Measurements from ENCODE around the gene SLC16A8.

SLC16A8 gene

GRCh38 chr22:38127869-38128268, 43.9 kb upstream of the SLC16A8 start:
- H3K4me3 ChIP-seq (ENCODE audit: insufficient read length, low read depth) = no peak overlapping the region
- H3K9ac ChIP-seq (ENCODE audit: insufficient read length, low read depth) = no peak overlapping the region
- H3K27me3 ChIP-seq (ENCODE audit: insufficient read depth, insufficient read length) = no peaks in the 10 kb centered on the region
- H3K4me1 ChIP-seq (ENCODE audit: insufficient read depth, insufficient read length) = peaks cover 5% of the 10 kb centered on the region
- H3K36me3 ChIP-seq (ENCODE audit: insufficient read depth, insufficient read length, low read length) = peaks cover 11% of the 10 kb centered on the region
- H3K9me3 ChIP-seq (ENCODE audit: insufficient read depth, low read length) = no peaks in the 10 kb centered on the region
- TF ChIP-seq SUZ12 (IDR thresholded peaks at IDR 0.05; ENCODE audit: extremely low read depth, insufficient read depth, insufficient read length) = no peak
- no peak for DNase-seq (ENCODE audit: low read depth, low spot score)

DNA sequence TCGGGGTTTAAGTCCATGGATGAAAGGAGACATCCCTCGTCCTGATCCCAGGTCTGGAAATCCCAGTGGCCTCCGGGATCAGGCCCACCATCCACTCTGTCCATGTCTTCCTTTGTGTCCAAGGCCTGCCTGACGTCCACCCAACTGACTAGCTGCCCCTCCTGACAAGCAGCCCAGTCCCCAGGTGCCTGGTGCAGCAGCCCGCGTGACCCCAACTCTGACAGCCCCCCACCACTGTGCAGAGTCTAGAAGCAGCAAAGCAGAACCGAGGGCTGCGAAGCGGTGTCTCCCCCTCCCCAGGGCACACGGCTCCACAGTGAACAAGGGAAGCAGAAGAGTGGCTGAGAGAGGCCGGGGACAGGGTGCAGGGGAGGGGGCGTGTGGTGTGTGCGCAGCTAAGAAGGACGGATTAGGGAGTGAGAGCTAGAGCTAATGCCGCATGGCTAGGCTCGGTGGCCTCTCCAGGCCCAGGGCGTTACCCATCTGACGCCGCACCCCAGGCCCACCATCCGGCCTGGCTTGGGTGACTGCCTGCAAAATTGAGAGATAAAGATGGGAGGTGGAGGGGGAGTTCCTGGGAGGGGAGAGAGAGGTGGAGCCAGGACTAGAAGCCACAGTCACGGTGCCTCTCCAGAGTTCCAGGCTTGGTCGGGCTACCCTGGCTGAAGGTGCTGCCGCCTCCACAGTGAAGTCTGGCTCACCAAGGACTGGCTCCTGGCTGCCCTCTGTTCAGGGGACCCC, 43.1 kb upstream of the SLC16A8 start:
- Histone ChIP-seq H3K4me3 (ENCODE audit: insufficient read length, low read depth) (no peak overlapping the region), H3K9me3 (ENCODE audit: insufficient read depth, low read length) (no peaks in the 10 kb centered on the region), H3K27me3 (ENCODE audit: insufficient read depth, insufficient read length) (no peaks in the 10 kb centered on the region), H3K9ac (ENCODE audit: insufficient read length, low read depth) (no peak overlapping the region), H3K4me1 (ENCODE audit: insufficient read depth, insufficient read length) (peaks cover 5% of the 10 kb centered on the region), H3K36me3 (ENCODE audit: insufficient read depth, insufficient read length, low read length) (peaks cover 6% of the 10 kb centered on the region)
- no peak for DNase-seq (ENCODE audit: low read depth, low spot score)
- TF ChIP-seq ZNF274 (IDR thresholded peaks at IDR 0.05; ENCODE audit: low read depth, low read length) (no peak), YY1 (IDR thresholded peaks at IDR 0.05; ENCODE audit: insufficient read depth, insufficient read length) (no peak), SUZ12 (IDR thresholded peaks at IDR 0.05; ENCODE audit: extremely low read depth, insufficient read depth, insufficient read length) (no peak)

DNA sequence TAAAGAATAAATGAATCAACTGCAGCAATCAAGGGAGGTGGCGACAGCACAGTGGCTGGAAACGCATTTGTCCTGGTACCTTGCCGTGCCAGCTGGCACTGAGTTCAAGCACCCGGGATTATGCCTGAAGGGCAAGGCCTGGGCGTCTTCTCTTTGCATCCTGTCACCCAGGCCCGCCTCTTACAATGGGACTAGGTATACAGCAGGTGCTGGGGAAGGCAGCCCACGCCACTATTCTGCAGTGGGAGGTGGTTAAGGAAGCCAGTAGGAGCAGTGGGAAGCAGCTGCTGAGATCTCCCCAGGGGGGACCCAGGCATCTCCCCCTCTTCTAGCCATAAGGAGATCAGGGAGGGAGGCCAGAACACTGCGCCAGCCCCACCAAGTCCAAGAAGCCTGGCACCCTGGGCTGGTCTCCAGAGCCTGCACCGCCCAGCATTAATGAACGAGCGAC, 41.8 kb upstream of the SLC16A8 start:
- Histone ChIP-seq H3K4me3 (ENCODE audit: insufficient read length, low read depth) (no peak overlapping the region), H3K9me3 (ENCODE audit: insufficient read depth, low read length) (no peaks in the 10 kb centered on the region), H3K27me3 (ENCODE audit: insufficient read depth, insufficient read length) (no peaks in the 10 kb centered on the region), H3K36me3 (ENCODE audit: insufficient read depth, insufficient read length, low read length) (peaks cover 6% of the 10 kb centered on the region), H3K4me1 (ENCODE audit: insufficient read depth, insufficient read length) (peaks cover 5% of the 10 kb centered on the region), H3K9ac (ENCODE audit: insufficient read length, low read depth) (no peak overlapping the region)
- DNase-seq (ENCODE audit: low read depth, low spot score) = no peak
- no peak for TF ChIP-seq YY1 (IDR thresholded peaks at IDR 0.05; ENCODE audit: insufficient read depth, insufficient read length)
- no peak for TF ChIP-seq ZNF274 (IDR thresholded peaks at IDR 0.05; ENCODE audit: low read depth, low read length)
- no peak for TF ChIP-seq SUZ12 (IDR thresholded peaks at IDR 0.05; ENCODE audit: extremely low read depth, insufficient read depth, insufficient read length)

GRCh38 chr22:38125038-38125610, 41.1 kb upstream of the SLC16A8 start:
- Histone ChIP-seq H3K9me3 (ENCODE audit: insufficient read depth, low read length) (no peaks in the 10 kb centered on the region), H3K9ac (ENCODE audit: insufficient read length, low read depth) (no peak overlapping the region), H3K4me1 (ENCODE audit: insufficient read depth, insufficient read length) (peaks cover 5% of the 10 kb centered on the region), H3K4me3 (ENCODE audit: insufficient read length, low read depth) (no peak overlapping the region), H3K36me3 (ENCODE audit: insufficient read depth, insufficient read length, low read length) (peaks cover 6% of the 10 kb centered on the region), H3K27me3 (ENCODE audit: insufficient read depth, insufficient read length) (no peaks in the 10 kb centered on the region)
- DNase-seq (ENCODE audit: low read depth, low spot score) = no peak
- TF ChIP-seq YY1 (IDR thresholded peaks at IDR 0.05; ENCODE audit: insufficient read depth, insufficient read length) = no peak
- TF ChIP-seq SUZ12 (IDR thresholded peaks at IDR 0.05; ENCODE audit: extremely low read depth, insufficient read depth, insufficient read length) = no peak
- TF ChIP-seq ZNF274 (IDR thresholded peaks at IDR 0.05; ENCODE audit: low read depth, low read length) = no peak

- Histone ChIP-seq H3K4me1 (ENCODE audit: insufficient read depth, insufficient read length) (peaks cover 5% of the 10 kb centered on the region), H3K27me3 (ENCODE audit: insufficient read depth, insufficient read length) (no peaks in the 10 kb centered on the region), H3K9ac (ENCODE audit: insufficient read length, low read depth) (no peak overlapping the region), H3K9me3 (ENCODE audit: insufficient read depth, low read length) (no peaks in the 10 kb centered on the region), H3K36me3 (ENCODE audit: insufficient read depth, insufficient read length, low read length) (peaks cover 6% of the 10 kb centered on the region), H3K4me3 (ENCODE audit: insufficient read length, low read depth) (no peak overlapping the region)
- TF ChIP-seq SUZ12 (IDR thresholded peaks at IDR 0.05; ENCODE audit: extremely low read depth, insufficient read depth, insufficient read length) (no peak), YY1 (IDR thresholded peaks at IDR 0.05; ENCODE audit: insufficient read depth, insufficient read length) (no peak), ZNF274 (IDR thresholded peaks at IDR 0.05; ENCODE audit: low read depth, low read length) (no peak)
- DNase-seq (ENCODE audit: low read depth, low spot score) = no peak
These were observed 40.4 kb upstream of the SLC16A8 start for GRCh38 chr22:38124236-38124974.

DNA sequence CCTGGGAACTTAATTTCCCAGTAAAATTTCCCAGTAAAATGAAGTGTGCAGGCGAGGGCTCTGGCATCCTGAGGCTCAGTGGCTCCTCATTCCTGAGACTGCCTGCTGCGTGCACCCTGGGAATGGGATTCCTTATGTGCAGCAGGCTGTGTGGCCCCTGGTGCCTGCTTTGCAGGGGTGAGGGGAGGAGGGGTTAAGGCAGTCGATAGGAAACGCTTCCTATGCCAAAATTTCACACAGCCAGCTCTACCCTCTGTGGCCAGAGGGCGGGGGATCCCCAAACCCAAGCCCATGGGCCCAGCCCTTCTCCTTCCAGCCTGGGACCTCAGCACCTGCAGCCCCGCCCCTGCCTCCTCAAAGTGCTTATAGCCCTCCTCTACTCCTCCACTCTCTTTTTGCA, 38.6 kb upstream of the SLC16A8 start:
- no peak for DNase-seq (ENCODE audit: low read depth, low spot score)
- TF ChIP-seq ZNF274 (IDR thresholded peaks at IDR 0.05; ENCODE audit: low read depth, low read length) = no peak
- TF ChIP-seq SUZ12 (IDR thresholded peaks at IDR 0.05; ENCODE audit: extremely low read depth, insufficient read depth, insufficient read length) = no peak
- TF ChIP-seq YY1 (IDR thresholded peaks at IDR 0.05; ENCODE audit: insufficient read depth, insufficient read length) = no peak
- peaks cover 6% of the 10 kb centered on the region for H3K36me3 ChIP-seq (ENCODE audit: insufficient read depth, insufficient read length, low read length)
- no peak overlapping the region for H3K4me3 ChIP-seq (ENCODE audit: insufficient read length, low read depth)
- H3K27me3 ChIP-seq (ENCODE audit: insufficient read depth, insufficient read length) = no peaks in the 10 kb centered on the region
- H3K9me3 ChIP-seq (ENCODE audit: insufficient read depth, low read length) = no peaks in the 10 kb centered on the region
- H3K9ac ChIP-seq (ENCODE audit: insufficient read length, low read depth) = no peak overlapping the region
- peaks cover 5% of the 10 kb centered on the region for H3K4me1 ChIP-seq (ENCODE audit: insufficient read depth, insufficient read length)
